H1 (cell line): ENCODE measurements around the gene SLC6A7. TPM values are rescaled to one million over a fixed set of nuclear protein-coding genes. Genes with fewer than 3 reads are reported as not detected.

ENCODE experiments used
- BRCA1 ChIP-seq: IDR thresholded peaks from 2 replicates; pipeline ENCODE4 v1.6.1; 2012; ENCODE audit warnings: low read depth, low read length, improper control_type of control experiment
- CBX8 ChIP-seq: fragments of 300-800, 300-1000 bp; sonication (generic); IDR thresholded peaks from 2 replicates; pipeline ENCODE4 v1.7.1; 2016; ENCODE audit warnings: low read depth, low read length, borderline replicate concordance
- CREB1 ChIP-seq: IDR thresholded peaks from 2 replicates; pipeline ENCODE4 v1.6.1; 2012; ENCODE audit warnings: inconsistent platforms
- CTBP2 ChIP-seq: IDR thresholded peaks from 2 replicates; pipeline ENCODE4 v1.7.0; 2011; ENCODE audit warnings: borderline replicate concordance, mild to moderate bottlenecking, moderate library complexity, mixed read lengths, low read length; ENCODE audit not compliant: insufficient read depth, insufficient read length
- E2F6 ChIP-seq: IDR thresholded peaks from 2 replicates; pipeline ENCODE4 v1.6.1; 2012; ENCODE audit warnings: inconsistent platforms
- EGR1 ChIP-seq: IDR thresholded peaks from 2 replicates; pipeline ENCODE4 v1.6.1; 2011; ENCODE audit warnings: low read depth, low read length, borderline replicate concordance
- EP300 ChIP-seq, 2 experiments: IDR thresholded peaks; 1 replicate in 1 of 2; 2 replicates in 1 of 2; pipeline ENCODE4 v1.6.1; 2011 to 2012; ENCODE audit warnings: low read depth in 2 of 2, low read length in 2 of 2, mild to moderate bottlenecking in 2 of 2, borderline replicate concordance in 1 of 2, inconsistent platforms in 1 of 2, moderate library complexity in 1 of 2
- HDAC2 ChIP-seq, 2 experiments: fragments of 300-600 bp in 1 of 2; sonication (generic) in 1 of 2; IDR thresholded peaks; 2 replicates each; pipeline ENCODE4 v1.6.1; 2011 to 2012; ENCODE audit warnings: low read depth in 2 of 2, low read length in 2 of 2, mild to moderate bottlenecking in 2 of 2, moderate library complexity in 2 of 2, borderline replicate concordance in 1 of 2, inconsistent platforms in 1 of 2
- JUND ChIP-seq: IDR thresholded peaks from 2 replicates; pipeline ENCODE4 v1.6.1; 2011; ENCODE audit warnings: mild to moderate bottlenecking, improper control_type of control experiment, low read length
- KDM4A ChIP-seq: IDR thresholded peaks from one replicate; pipeline ENCODE4 v1.7.1; 2012; ENCODE audit warnings: low read depth, mild to moderate bottlenecking, moderate library complexity, low read length, inconsistent platforms; ENCODE audit not compliant: severe bottlenecking
- MAFK ChIP-seq: IDR thresholded peaks from 2 replicates; pipeline ENCODE4 v1.6.1; 2012; ENCODE audit warnings: low read depth, mild to moderate bottlenecking, improper control_type of control experiment, low read length
- NRF1 ChIP-seq: IDR thresholded peaks from 2 replicates; pipeline ENCODE4 v1.6.1; 2011; ENCODE audit warnings: mild to moderate bottlenecking, low read depth, low read length, improper control_type of control experiment
- POLR2A ChIP-seq, 2 experiments: IDR thresholded peaks; 1 replicate in 1 of 2; 2 replicates in 1 of 2; pipeline ENCODE4 v1.6.1; 2011; ENCODE audit warnings: low read depth in 2 of 2, low read length in 2 of 2, mild to moderate bottlenecking in 2 of 2; ENCODE audit errors: control extremely low read depth in 1 of 2
- POU5F1 ChIP-seq: IDR thresholded peaks from 2 replicates; pipeline ENCODE4 v1.6.1; 2011; ENCODE audit warnings: low read depth, mild to moderate bottlenecking, low read length, moderate library complexity
- RAD21 ChIP-seq, 2 experiments: IDR thresholded peaks in 1 of 2; conservative IDR thresholded peaks in 1 of 2; 2 replicates each; pipeline ENCODE4 v1.6.1; 2011; ENCODE audit warnings: low read depth in 2 of 2, low read length in 2 of 2, improper control_type of control experiment in 1 of 2, inconsistent platforms in 1 of 2, mild to moderate bottlenecking in 1 of 2, moderate library complexity in 1 of 2
- SIX5 ChIP-seq: IDR thresholded peaks from 2 replicates; pipeline ENCODE4 v1.6.1; 2011; ENCODE audit warnings: mild to moderate bottlenecking, low read depth, low read length
- SP1 ChIP-seq: IDR thresholded peaks from 2 replicates; pipeline ENCODE4 v1.6.1; 2011; ENCODE audit warnings: low read depth, low read length
- SP2 ChIP-seq: IDR thresholded peaks from 2 replicates; pipeline ENCODE4 v1.6.1; 2012; ENCODE audit warnings: mild to moderate bottlenecking, low read length, inconsistent platforms
- TAF7 ChIP-seq: optimal IDR thresholded peaks from 2 replicates; pipeline ENCODE3; 2011; ENCODE audit warnings: low read depth, mild to moderate bottlenecking, inconsistent platforms, low read length, moderate library complexity, borderline replicate concordance
- TEAD4 ChIP-seq: IDR thresholded peaks from 2 replicates; pipeline ENCODE4 v1.6.1; 2012; ENCODE audit warnings: low read depth, low read length, inconsistent platforms, mixed read lengths
- ZNF274 ChIP-seq: IDR thresholded peaks from 2 replicates; pipeline ENCODE4 v1.7.0; 2012; ENCODE audit warnings: low read length, borderline replicate concordance; ENCODE audit errors: extremely low read depth
- polyA plus RNA-seq, 7 experiments: library from polyadenylated mRNA; depleted of rRNA in 3 of 7; stranded (reverse) in 5 of 7; unstranded in 2 of 7; fragments of >200 nt in 5 of 7; fragments of 200-250 nt in 2 of 7; gene quantifications; 1 replicate in 5 of 7; 2 replicates in 1 of 7; 4 replicates in 1 of 7; pipeline versions ENCODE4 v1.2.1 to v1.2.3, GENCODE V29; 2011 to 2013; ENCODE audit warnings: missing spikeins in 2 of 7, mixed read lengths in 2 of 7
- total RNA-seq: library from RNA; stranded (reverse); fragmentation: NEBNext Ultra II Directional; extraction: Animal tissue kit (Norgen Biotek cat#: 25700); gene quantifications from 2 replicates; pipeline ENCODE4 v1.2.1, GENCODE V29; 2021
- TF ChIP-seq, protein P1 (sequence below): IDR thresholded peaks from 2 replicates; pipeline ENCODE4 v1.6.1; 2011; ENCODE audit warnings: low read length, improper control_type of control experiment

SLC6A7 gene
- total and polyA plus RNA-seq, 2 of the 8 experiments (the other 6 are each of a cell fraction or from before 2014, with no cell fraction given) = 0.07 to 0.12 TPM

- TF ChIP-seq ZNF274 (no peak), RAD21 (IDR thresholded peaks at IDR 0.05 in 1 of 2, conservative IDR thresholded peaks at IDR 0.05 in 1 of 2; ENCODE audit: low read depth in 2 of 2, low read length in 2 of 2) (peak in 1 of 2 experiments; percentile 55; a peak in 3 of 4 replicates), MAFK (no peak), POLR2A (IDR thresholded peaks at IDR 0.05; ENCODE audit: control extremely low read depth in 1 of 2, low read depth in 2 of 2, low read length in 2 of 2) (no peak; a peak in 1 of 3 replicates), TAF7 (no peak), SP1 (peak; percentile 42; the same call in 1 of the 2 replicates), BRCA1 (no peak), HDAC2 (IDR thresholded peaks at IDR 0.05; ENCODE audit: borderline replicate concordance in 1 of 2, low read depth in 2 of 2, low read length in 2 of 2) (peak; percentile 51 to 79; a peak in 2 of 4 replicates), CBX8 (no peak), E2F6 (no peak), TEAD4 (0 out of 2 replicates have a peak, but pooled peaks have one; percentile 12), CTBP2 (no peak), POU5F1 (no peak), CREB1 (peak; percentile 40; the same call in 1 of the 2 replicates), NRF1 (no peak), EGR1 (no peak), KDM4A (no peak), SP2 (no peak), JUND (no peak), EP300 (IDR thresholded peaks at IDR 0.05; ENCODE audit: borderline replicate concordance in 1 of 2, low read depth in 2 of 2, low read length in 2 of 2) (peak in 1 of 2 experiments; percentile 38; a peak in 1 of 3 replicates), SIX5 (no peak)
- TF ChIP-seq, protein P1, sequence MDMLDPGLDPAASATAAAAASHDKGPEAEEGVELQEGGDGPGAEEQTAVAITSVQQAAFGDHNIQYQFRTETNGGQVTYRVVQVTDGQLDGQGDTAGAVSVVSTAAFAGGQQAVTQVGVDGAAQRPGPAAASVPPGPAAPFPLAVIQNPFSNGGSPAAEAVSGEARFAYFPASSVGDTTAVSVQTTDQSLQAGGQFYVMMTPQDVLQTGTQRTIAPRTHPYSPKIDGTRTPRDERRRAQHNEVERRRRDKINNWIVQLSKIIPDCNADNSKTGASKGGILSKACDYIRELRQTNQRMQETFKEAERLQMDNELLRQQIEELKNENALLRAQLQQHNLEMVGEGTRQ = no peak
Measured at GRCh38 chr5:150211156-150212030, 21.5 kb downstream of the SLC6A7 start (continued).
